ENCODE data around the gene EXOSC6. TPM values are rescaled to one million over a fixed set of nuclear protein-coding genes. Genes with fewer than 3 reads are reported as not detected.

EXOSC6 gene
- polyA plus RNA-seq = 45.3 and 56.6 TPM in 2 replicates
- 60.3 and 67.7 TPM in 2 replicates for polyA minus RNA-seq

- peaks cover 15% of the 10 kb centered on the region for H3K79me2 ChIP-seq (replicated peaks; ENCODE audit: insufficient read depth, low read length)
- no peaks in the 10 kb centered on the region for H3K9me2 ChIP-seq (ENCODE audit: insufficient read depth, low read length)
- peak within 1 kb of the TSS; percentile 2 for H2AFZ ChIP-seq (ENCODE audit: low read depth, low read length)
- no peaks in the 10 kb centered on the region for H3K27me3 ChIP-seq (ENCODE audit: insufficient read depth, low read depth, low read length)
- H3K4me3 ChIP-seq (ENCODE audit: low read length) = peak within 1 kb of the TSS; percentile 79
- no peaks in the 10 kb centered on the region for H4K20me1 ChIP-seq (ENCODE audit: insufficient read depth)
- H3K27ac ChIP-seq (ENCODE audit: low read length) = peak within 1 kb of the TSS; percentile 77
- H3K4me2 ChIP-seq (ENCODE audit: low read length) = peak within 1 kb of the TSS; percentile 30
- H3K9ac ChIP-seq (ENCODE audit: low read length) = peak within 1 kb of the TSS; percentile 80
- TF ChIP-seq TAF1 (IDR thresholded peaks at IDR 0.05; ENCODE audit: low read depth) (peak; percentile 73), REST (IDR thresholded peaks at IDR 0.05; ENCODE audit: borderline replicate concordance) (peak; percentile 67), RAD21 (conservative IDR thresholded peaks at IDR 0.05) (no peak), SMC3 (conservative IDR thresholded peaks at IDR 0.05; ENCODE audit: poor library complexity) (peak; percentile 37), MXI1 (conservative IDR thresholded peaks at IDR 0.05; ENCODE audit: poor library complexity, severe bottlenecking) (peak; percentile 93), CTCF (IDR thresholded peaks at IDR 0.05; ENCODE audit: poor library complexity, severe bottlenecking) (peak; percentile 99), EP300 (conservative IDR thresholded peaks at IDR 0.05; ENCODE audit: poor library complexity, severe bottlenecking) (peak; percentile 26), EZH2 (IDR thresholded peaks at IDR 0.05; ENCODE audit: borderline replicate concordance, insufficient read depth, low read length, poor library complexity, severe bottlenecking) (no peak), POLR2AphosphoS5 (IDR thresholded peaks at IDR 0.05) (peak; percentile 99)
- no peaks in the 10 kb centered on the region for H3K36me3 ChIP-seq (ENCODE audit: insufficient read depth, low read length)
- peaks cover 4% of the 10 kb centered on the region for H3F3A ChIP-seq (ENCODE audit: insufficient read depth, low read length, poor library complexity, severe bottlenecking)
- H3K9me3 ChIP-seq (ENCODE audit: low read length) = no peaks in the 10 kb centered on the region
Measured at GRCh38 chr16:70251629-70252354, at the start of gene EXOSC6. TSS of gene EXOSC6 (minus strand) at chr16:70251940. CDS start at chr16:70251900, 40 bp downstream.

GRCh38 chr16:70301121-70301520 lies 49.4 kb upstream of the EXOSC6 start:
- peaks cover 51% of the 10 kb centered on the region for H3K79me2 ChIP-seq (replicated peaks; ENCODE audit: insufficient read depth, low read length)
- H3K9me2 ChIP-seq (ENCODE audit: insufficient read depth, low read length) = no peaks in the 10 kb centered on the region
- peak overlapping the region; percentile 84 for H3K4me3 ChIP-seq (ENCODE audit: low read length)

More at GRCh38 chr16:70301121-70301520, 49.4 kb upstream of the EXOSC6 start:
- no peak overlapping the region for H3K4me2 ChIP-seq (ENCODE audit: low read length)
- H3K9me3 ChIP-seq (ENCODE audit: low read length) = no peaks in the 10 kb centered on the region
- H3K27me3 ChIP-seq (ENCODE audit: insufficient read depth, low read depth, low read length) = no peaks in the 10 kb centered on the region
- no peaks in the 10 kb centered on the region for H3F3A ChIP-seq (ENCODE audit: insufficient read depth, low read length, poor library complexity, severe bottlenecking)
- TF ChIP-seq REST (IDR thresholded peaks at IDR 0.05; ENCODE audit: borderline replicate concordance) = no peak
- no peak for TF ChIP-seq EP300 (conservative IDR thresholded peaks at IDR 0.05; ENCODE audit: poor library complexity, severe bottlenecking)
- TF ChIP-seq MXI1 (conservative IDR thresholded peaks at IDR 0.05; ENCODE audit: poor library complexity, severe bottlenecking) = no peak
- TF ChIP-seq TAF1 (IDR thresholded peaks at IDR 0.05; ENCODE audit: low read depth) = no peak
- no peak for TF ChIP-seq EZH2 (IDR thresholded peaks at IDR 0.05; ENCODE audit: borderline replicate concordance, insufficient read depth, low read length, poor library complexity, severe bottlenecking)
- no peak for TF ChIP-seq RAD21 (conservative IDR thresholded peaks at IDR 0.05)
- TF ChIP-seq CTCF (IDR thresholded peaks at IDR 0.05; ENCODE audit: poor library complexity, severe bottlenecking) = no peak
- TF ChIP-seq SMC3 (conservative IDR thresholded peaks at IDR 0.05; ENCODE audit: poor library complexity) = no peak
- no peak for TF ChIP-seq POLR2AphosphoS5 (IDR thresholded peaks at IDR 0.05)
- no peaks in the 10 kb centered on the region for H3K36me3 ChIP-seq (ENCODE audit: insufficient read depth, low read length)
- no peak overlapping the region for H3K27ac ChIP-seq (ENCODE audit: low read length)
- no peak overlapping the region for H3K9ac ChIP-seq (ENCODE audit: low read length)
- H4K20me1 ChIP-seq (ENCODE audit: insufficient read depth) = no peaks in the 10 kb centered on the region
- no peak overlapping the region for H2AFZ ChIP-seq (ENCODE audit: low read depth, low read length)
